K562 (cell line): ENCODE measurements around the gene TESK2. TPM values are rescaled to one million over a fixed set of nuclear protein-coding genes. Genes with fewer than 3 reads are reported as not detected.

Experiments
- ATAC-seq: fragments of 200-7000 bp; cut with Tn5 transposase; 3 replicates; pipeline ENCODE4 v1.9.1; 2020; ENCODE audit warnings: moderate library complexity
- BruUV-seq: library from RNA; stranded (reverse); fragments of 400-500 nt; replicated peaks from 2 replicates; lab custom pipeline; 2021; lab: Mats Ljungman, UMichigan
- CTCF ChIA-PET: fragments of 300-600 bp; formaldehyde crosslinking; extraction: SDS; loops from one replicate; lab custom pipeline; 2021; ENCODE audit warnings: low intra/inter-chr PET ratio; lab: Yijun Ruan, JAX
- POLR2A ChIA-PET: fragments of 300-600, 350-650 bp; sonication (Branson Sonifier 250); formaldehyde crosslinking; extraction: SDS; loops from one replicate; lab custom pipeline; 2021; ENCODE audit warnings: antibody characterized with exemption, inconsistent platforms; lab: Yijun Ruan, JAX
- DNase-seq, 4 experiments: peaks; one replicate each; pipeline versions ENCODE4 v3.0.0 to v3.0.0-alpha.2; 2011 to 2018; ENCODE audit warnings: low spot score in 3 of 4, mixed read lengths in 3 of 4; ENCODE audit errors: extremely low read depth in 1 of 4
- FAIRE-seq: peaks from 2 replicates; lab custom pipeline; 2011; peaks lifted over from hg19 to GRCh38; lab: Jason Lieb, UNC
- H2AFZ ChIP-seq: 2 replicates; pipeline ENCODE4 v1.6.0; 2011; ENCODE audit warnings: low read depth, low read length, control low read depth, inconsistent platforms
- H3K27ac ChIP-seq: fragments of 200-600 bp; 3 replicates; pipeline ENCODE4 v1.8.0; 2011; ENCODE audit warnings: low read depth, mild to moderate bottlenecking, control low read depth, inconsistent platforms, low read length, moderate library complexity, mixed read lengths; ENCODE audit errors: extremely low read depth
- H3K27me3 ChIP-seq, 2 experiments: fragments of 300-600 bp in 1 of 2; 2 replicates in 1 of 2; 3 replicates in 1 of 2; pipeline versions ENCODE4 v1.6.0 to v1.8.0; 2011; ENCODE audit warnings: inconsistent platforms in 2 of 2, low read length in 2 of 2, mild to moderate bottlenecking in 1 of 2, mixed read lengths in 1 of 2, moderate library complexity in 1 of 2; ENCODE audit not compliant: control insufficient read depth in 2 of 2, insufficient read depth in 2 of 2
- H3K36me3 ChIP-seq: fragments of 300-600 bp; 3 replicates; pipeline ENCODE4 v1.8.0; 2011; ENCODE audit warnings: mild to moderate bottlenecking, low read length, inconsistent platforms; ENCODE audit not compliant: control insufficient read depth, insufficient read depth
- H3K4me1 ChIP-seq, 2 experiments: fragments of 200-600 bp in 1 of 2; replicated peaks in 1 of 2; 2 replicates in 1 of 2; 3 replicates in 1 of 2; pipeline versions ENCODE4 v1.5.1 to v1.8.0; 2011; ENCODE audit warnings: inconsistent platforms in 2 of 2, low read length in 2 of 2, mild to moderate bottlenecking in 1 of 2, mixed read lengths in 1 of 2, moderate library complexity in 1 of 2; ENCODE audit not compliant: control insufficient read depth in 2 of 2, insufficient read depth in 2 of 2
- H3K4me2 ChIP-seq: 2 replicates; pipeline ENCODE4 v1.6.1; 2011; ENCODE audit warnings: low read length, control low read depth, inconsistent platforms, mixed read lengths; ENCODE audit not compliant: insufficient read depth
- H3K4me3 ChIP-seq: fragments of 200-600 bp; sonication (generic), shearing (Covaris generic); 2 replicates; pipeline ENCODE4 v1.5.1; 2016; ENCODE audit warnings: control low read depth, inconsistent platforms
- H3K79me2 ChIP-seq: fragments of 200-600 bp; 3 replicates; pipeline ENCODE4 v1.8.0; 2011; ENCODE audit warnings: low read length, inconsistent platforms; ENCODE audit not compliant: control insufficient read depth, insufficient read depth
- H3K9ac ChIP-seq, 2 experiments: 2 replicates each; pipeline versions ENCODE4 v1.6.0 to v1.6.1; 2011; ENCODE audit warnings: low read depth in 2 of 2, low read length in 2 of 2, control low read depth in 1 of 2, inconsistent platforms in 1 of 2, mild to moderate bottlenecking in 1 of 2, mixed read lengths in 1 of 2; ENCODE audit not compliant: insufficient read depth in 1 of 2
- H3K9me1 ChIP-seq: one replicate; pipeline ENCODE4 v1.6.0; 2011; ENCODE audit warnings: inconsistent platforms, mild to moderate bottlenecking, low read length, moderate library complexity; ENCODE audit not compliant: control insufficient read depth, insufficient read depth
- H3K9me3 ChIP-seq: replicated peaks from 2 replicates; pipeline ENCODE4 v1.5.1; 2011; ENCODE audit warnings: low read depth, low read length, inconsistent platforms; ENCODE audit not compliant: control insufficient read depth, insufficient read depth
- H4K20me1 ChIP-seq: replicated peaks from 2 replicates; pipeline ENCODE4 v1.6.1; 2011; ENCODE audit warnings: low read length, inconsistent platforms, mixed read lengths; ENCODE audit not compliant: control insufficient read depth, insufficient read depth
- C11orf30 ChIP-seq: fragments of 450-650 bp; IDR thresholded peaks from 2 replicates; pipeline ENCODE4 v1.6.1; 2016; ENCODE audit warnings: low read depth, mild to moderate bottlenecking
- CCNT2 ChIP-seq: IDR thresholded peaks from 2 replicates; pipeline ENCODE4 v1.6.1; 2011; ENCODE audit warnings: borderline replicate concordance, low read depth, mild to moderate bottlenecking, moderate library complexity, mixed read lengths, low read length; ENCODE audit not compliant: insufficient read length; ENCODE audit errors: extremely low read depth
- MAFF ChIP-seq: IDR thresholded peaks from 2 replicates; pipeline ENCODE4 v1.6.1; 2012; ENCODE audit warnings: low read length, improper control_type of control experiment
- MAFG ChIP-seq: fragments of 450-650 bp; conservative IDR thresholded peaks from 2 replicates; pipeline ENCODE4 v1.6.1; 2016; ENCODE audit warnings: missing genetic modification characterization, missing compliant biosample characterization
- MAFK ChIP-seq: IDR thresholded peaks from 2 replicates; pipeline ENCODE4 v1.6.1; 2011; ENCODE audit warnings: low read length, improper control_type of control experiment
- SRSF9 ChIP-seq: fragments of 200-400 bp; formaldehyde crosslinking; IDR thresholded peaks from 2 replicates; pipeline ENCODE4 v1.6.1; 2017; ENCODE audit warnings: low read depth, low read length, borderline replicate concordance
- ZHX1 ChIP-seq: fragments of 150-350 bp; conservative IDR thresholded peaks from 2 replicates; pipeline ENCODE4 v1.6.1; 2014; ENCODE audit warnings: low read length
- ZNF121 ChIP-seq: sonication (generic); formaldehyde crosslinking; conservative IDR thresholded peaks from 2 replicates; pipeline ENCODE4 v1.8.0; 2022; ENCODE audit warnings: missing genetic modification reagents
- ZNF316 ChIP-seq: fragments of 450-650 bp; IDR thresholded peaks from 2 replicates; pipeline ENCODE4 v1.6.1; 2016
- ZNF347 ChIP-seq: fragments of 450-650 bp; formaldehyde crosslinking; IDR thresholded peaks from 2 replicates; pipeline ENCODE4 v1.4.0; 2020; ENCODE audit warnings: low read depth, mild to moderate bottlenecking, moderate library complexity
- ZNF76 ChIP-seq: fragments of 250-450 bp; sonication (Bioruptor Pico); IDR thresholded peaks from 2 replicates; pipeline ENCODE4 v1.4.0; 2020; ENCODE audit warnings: mild to moderate bottlenecking, moderate library complexity, borderline replicate concordance
- WGBS: fragments of 100-300 bp; shearing (Covaris generic); methylation state at CpG from one replicate; pipeline ENCODE4 v1.1.6; 2016; ENCODE audit warnings: low coverage, mixed read lengths; ENCODE audit not compliant: insufficient coverage; ENCODE audit errors: missing lambda C conversion rate; 5-methylcytosine and 5-hydroxymethylcytosine counted together
- in situ Hi-C: fragments of 300-500 bp; cut with MboI; formaldehyde crosslinking; loops from 4 replicates; pipeline ENCODE4 v1.15.0; 2018; ENCODE audit warnings: inconsistent platforms, mixed read lengths
- intact Hi-C: fragments of 100-400 bp; cut with micrococcal nuclease; formaldehyde crosslinking; loops from 2 replicates; pipeline ENCODE4 v1.14.2; 2022
- polyA plus RNA-seq, 8 experiments: library from polyadenylated mRNA; depleted of rRNA in 4 of 8; stranded (reverse) in 5 of 8; unstranded in 3 of 8; fragments of >200 nt; fragmentation: Nextera tagmentation in 2 of 8; fragmentation: Illumina TruSeq in 1 of 8; extraction: Ambion mirVana in 2 of 8; extraction: Trizol in 1 of 8; gene quantifications; 2 replicates each; pipeline versions ENCODE4 v1.2.1 to v1.2.3, GENCODE V29; 2011 to 2014; ENCODE audit warnings: inconsistent platforms in 1 of 8, missing spikeins in 1 of 8
- total RNA-seq, 7 experiments: library from RNA; depleted of rRNA in 6 of 7; stranded (reverse); fragments of >200 nt in 6 of 7; fragmentation: Illumina TruSeq in 2 of 7; extraction: Trizol in 2 of 7; gene quantifications; 2 replicates each; pipeline versions ENCODE4 v1.2.1 to v1.2.3, GENCODE V29; 2011 to 2021; ENCODE audit warnings: low replicate concordance in 1 of 7
- TF ChIP-seq, protein P1 (sequence below), 2 experiments: IDR thresholded peaks; 2 replicates each; pipeline ENCODE4 v1.6.1; 2011; ENCODE audit warnings: borderline replicate concordance in 1 of 2, control low read depth in 1 of 2, low read depth in 1 of 2, low read length in 1 of 2, mild to moderate bottlenecking in 1 of 2, mixed read lengths in 1 of 2, moderate library complexity in 1 of 2; ENCODE audit not compliant: insufficient read depth in 1 of 2, insufficient read length in 1 of 2, poor library complexity in 1 of 2, severe bottlenecking in 1 of 2; ENCODE audit errors: extremely low read depth in 1 of 2

TESK2 gene
- total and polyA plus RNA-seq, 9 of the 15 experiments (the other 6 are each of a cell fraction or from before 2014, with no cell fraction given): 1.6 to 5.3 (median 3.7) TPM

DNA sequence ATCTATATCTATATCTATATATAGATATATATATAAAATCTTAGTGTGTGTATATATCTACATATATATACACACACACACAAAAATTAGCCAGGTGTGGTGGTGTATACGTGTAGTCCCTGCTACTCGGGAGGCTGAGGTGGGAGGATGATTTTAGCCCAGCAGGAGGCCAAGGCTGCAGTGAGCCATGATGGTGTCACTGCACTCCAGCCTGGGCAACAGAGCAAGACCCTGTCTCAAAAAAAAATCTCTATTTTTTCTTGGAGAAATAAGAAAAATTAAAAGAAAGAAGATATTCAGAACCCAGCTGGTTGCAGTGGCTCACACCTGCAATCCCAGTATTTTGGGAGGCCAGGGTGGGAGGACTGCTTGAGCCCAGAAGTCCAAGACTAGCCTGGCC, 85.3 kb downstream of the TESK2 start:
- Histone ChIP-seq H3K27ac (no peak overlapping the region), H3K27me3 (no peaks in the 10 kb centered on the region), H3K4me3 (no peak overlapping the region), H3K4me1 (peaks cover 0 to under 1% of the 10 kb centered on the region in 2 experiments; a peak in 2 of 5 replicates), H3K79me2 (no peaks in the 10 kb centered on the region), H3K9me1 (no peaks in the 10 kb centered on the region), H3K9ac (no peak overlapping the region), H4K20me1 (no peaks in the 10 kb centered on the region), H3K36me3 (no peaks in the 10 kb centered on the region), H3K9me3 (no peaks in the 10 kb centered on the region), H2AFZ (no peak overlapping the region), H3K4me2 (no peak overlapping the region)
- no peak for DNase-seq
- 31% methylated on average over 2 of the region's 2 CpGs for WGBS
- in situ Hi-C loops (no loop called here), intact Hi-C loops (no loop called here)
- TF ChIP-seq ZHX1 (no peak), ZNF121 (CRISPR knock-in tag) (peak; percentile 96)
- no peak for FAIRE-seq
- CTCF ChIA-PET: no interaction called here
- ATAC-seq: no peak
- no TSS peak for BruUV-seq
- POLR2A ChIA-PET: interaction anchor here (0.5 to 0.6 kb wide), 2 partner anchors 94 to 127 kb away, joined by 3 to 4 read pairs; partner anchors contain the start of genes CCDC163 and MMACHC

DNA sequence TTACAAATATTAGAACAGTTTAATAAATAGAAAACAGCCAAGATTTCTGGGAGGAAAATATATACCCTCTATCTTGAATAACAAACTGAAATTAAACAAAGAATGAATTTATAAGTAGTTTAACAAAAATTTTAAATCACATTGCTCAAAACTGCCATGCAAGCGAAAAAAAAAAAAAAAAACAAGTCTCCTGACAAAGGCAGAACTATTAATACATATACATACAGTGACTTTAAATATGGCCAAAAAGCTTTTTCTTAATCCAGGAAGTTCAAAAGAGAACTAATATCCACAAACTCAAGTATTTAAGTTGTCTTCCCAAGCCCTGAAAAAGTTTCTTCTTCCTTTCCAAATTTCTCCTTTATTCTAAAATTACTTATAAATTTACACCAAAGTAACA, 87.2 kb downstream of the TESK2 start:
- no peak overlapping the region for H3K4me3 ChIP-seq
- H2AFZ ChIP-seq: no peak overlapping the region
- no TSS peak for BruUV-seq
- no peak overlapping the region for H3K27ac ChIP-seq
- no peaks in the 10 kb centered on the region for H3K79me2 ChIP-seq
- no peaks in the 10 kb centered on the region for H3K9me1 ChIP-seq
- no peaks in the 10 kb centered on the region for H3K36me3 ChIP-seq
- no peak for ATAC-seq
- in situ Hi-C loops (no loop called here), intact Hi-C loops (no loop called here)
- no peaks in the 10 kb centered on the region for H3K9me3 ChIP-seq
- no peak overlapping the region for H3K4me2 ChIP-seq
- H4K20me1 ChIP-seq: no peaks in the 10 kb centered on the region
- no peak overlapping the region for H3K9ac ChIP-seq
- ChIA-PET POLR2A (interaction anchor here (1.0 to 1.9 kb wide), 3 partner anchors 8 to 59 kb away, joined by 3 to 4 read pairs (median 3); no protein-coding TSS in a partner anchor), CTCF (no interaction called here)
- H3K27me3 ChIP-seq: no peaks in the 10 kb centered on the region
- DNase-seq: no peak
- no peaks in the 10 kb centered on the region; a peak in 1 of 5 replicates for H3K4me1 ChIP-seq
- TF ChIP-seq, protein P1, sequence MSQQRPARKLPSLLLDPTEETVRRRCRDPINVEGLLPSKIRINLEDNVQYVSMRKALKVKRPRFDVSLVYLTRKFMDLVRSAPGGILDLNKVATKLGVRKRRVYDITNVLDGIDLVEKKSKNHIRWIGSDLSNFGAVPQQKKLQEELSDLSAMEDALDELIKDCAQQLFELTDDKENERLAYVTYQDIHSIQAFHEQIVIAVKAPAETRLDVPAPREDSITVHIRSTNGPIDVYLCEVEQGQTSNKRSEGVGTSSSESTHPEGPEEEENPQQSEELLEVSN (IDR thresholded peaks at IDR 0.05; ENCODE audit: borderline replicate concordance in 1 of 2, extremely low read depth in 1 of 2, insufficient read depth in 1 of 2, insufficient read length in 1 of 2, low read depth in 1 of 2, low read length in 1 of 2, poor library complexity in 1 of 2, severe bottlenecking in 1 of 2): no peak
- TF ChIP-seq ZNF347 (no peak), SRSF9 (no peak), C11orf30 (peak; percentile 69; the same call in 1 of the 2 replicates), ZNF76 (no peak), MAFF (peak; percentile 14; the same call in 1 of the 2 replicates), MAFG (tag) (peak; percentile 65), MAFK (peak; percentile 41; the same call in 1 of the 2 replicates), CCNT2 (no peak), ZNF316 (peak; percentile 93)
- FAIRE-seq: no peak
- WGBS: 18% methylated on average over 1 of the region's 1 CpG
